Activated T-cell treated with anti-CD3 and anti-CD28 coated beads for 4 hours (primary cell): ENCODE data around the gene SPCS2.
"Not testable (repeated sequence)": the region's sequence is repeated elsewhere in the genome, so short reads cannot be mapped to it uniquely, and the experiment has no call there.

Source experiments
- DNase-seq: peaks from one replicate; pipeline ENCODE4 v3.0.0-alpha.2; 2020

The SPCS2 gene

GRCh38 chr11:74950374-74950969 lies 1.4 kb downstream of the SPCS2 start:
- no peak for DNase-seq

GRCh38 chr11:74951226-74951625 lies 2.2 kb downstream of the SPCS2 start:
- no peak for DNase-seq

DNA sequence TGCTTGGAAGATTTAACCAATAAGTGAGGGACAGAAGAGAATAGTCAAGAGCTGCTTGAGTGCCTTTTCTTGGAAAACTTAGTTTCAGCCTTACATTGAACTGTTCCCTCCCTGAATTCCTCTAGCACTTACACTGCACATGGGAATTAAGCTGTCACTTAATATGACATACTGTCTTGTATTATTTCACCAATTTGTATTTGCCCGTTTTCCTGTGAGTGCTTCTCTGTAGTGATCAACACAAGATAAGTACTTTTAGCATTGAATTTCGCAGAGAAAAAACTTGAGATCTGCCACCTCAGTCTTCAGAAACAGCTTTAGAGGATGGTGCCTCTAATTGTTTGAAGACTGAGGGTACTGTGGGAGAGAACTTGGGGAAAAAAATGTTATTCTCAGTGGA lies 3.7 kb downstream of the SPCS2 start:
- no peak for DNase-seq

DNA sequence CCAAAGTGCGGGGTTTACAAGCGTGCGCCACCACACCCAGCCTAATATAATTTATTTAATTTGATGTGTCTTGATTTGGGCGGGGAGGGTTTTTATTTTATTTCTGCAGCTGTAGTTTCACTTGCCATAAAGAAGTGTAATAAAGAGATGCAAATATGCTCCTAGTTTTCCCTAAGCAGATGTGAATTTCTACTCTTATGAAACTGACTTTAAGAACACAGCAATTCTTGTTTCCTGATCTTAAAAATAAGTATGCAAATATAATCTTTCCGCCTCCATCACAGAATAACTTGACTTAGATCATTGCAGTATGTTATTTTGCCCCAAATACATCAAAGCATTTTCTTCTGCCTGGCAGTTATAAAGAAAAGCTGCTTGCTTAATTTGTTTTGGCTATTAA lies 4.4 kb downstream of the SPCS2 start:
- no peak for DNase-seq

DNA sequence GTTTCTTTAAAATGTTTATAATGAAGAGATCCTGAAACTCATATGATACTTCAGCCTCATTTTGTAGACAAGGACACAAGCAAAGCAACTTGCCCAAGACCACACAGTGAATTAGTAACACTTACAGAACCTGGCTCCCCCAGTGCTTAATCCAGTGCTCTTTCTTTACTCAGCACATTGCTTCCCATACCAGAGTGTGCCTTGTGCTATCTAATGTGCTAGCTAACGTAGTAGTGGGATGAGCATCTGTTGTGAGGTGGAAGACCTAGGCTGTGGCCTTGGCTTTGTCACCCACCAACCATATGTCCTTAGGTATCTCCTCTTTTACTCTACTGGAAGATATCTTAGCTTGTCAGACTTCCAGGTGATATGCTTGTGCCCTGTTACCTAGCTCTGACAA lies 5.1 kb downstream of the SPCS2 start:
- DNase-seq, result no peak

DNA sequence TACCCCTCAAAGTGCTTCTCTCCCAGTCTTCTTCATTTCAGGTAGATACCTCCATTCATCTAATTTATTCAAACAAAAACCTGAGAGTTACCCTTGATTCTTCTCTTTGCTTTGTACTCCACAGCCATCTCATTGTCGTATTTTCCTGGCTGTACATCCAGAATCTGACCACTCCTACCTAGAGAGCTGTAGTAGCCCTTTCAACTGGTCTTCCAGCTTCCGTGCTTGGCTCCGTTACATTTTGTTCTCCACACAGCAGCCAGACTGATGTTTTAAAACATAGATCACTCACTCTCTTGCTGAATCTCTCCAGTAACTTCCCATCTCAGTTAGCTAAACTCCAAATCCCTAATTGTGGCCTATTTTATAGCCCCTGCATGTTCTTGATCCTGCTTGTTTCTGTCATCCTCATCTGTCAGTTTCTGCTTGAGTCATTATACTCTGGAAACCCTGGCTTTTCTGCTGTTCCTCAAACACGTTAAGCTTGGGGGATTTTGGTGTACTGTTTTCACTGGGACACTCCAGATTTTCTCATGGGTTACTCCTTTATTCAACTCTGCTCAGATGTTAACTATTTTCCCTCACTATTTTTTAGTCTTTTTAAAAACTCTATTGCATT lies 7.4 kb downstream of the SPCS2 start:
- no peak for DNase-seq

DNA sequence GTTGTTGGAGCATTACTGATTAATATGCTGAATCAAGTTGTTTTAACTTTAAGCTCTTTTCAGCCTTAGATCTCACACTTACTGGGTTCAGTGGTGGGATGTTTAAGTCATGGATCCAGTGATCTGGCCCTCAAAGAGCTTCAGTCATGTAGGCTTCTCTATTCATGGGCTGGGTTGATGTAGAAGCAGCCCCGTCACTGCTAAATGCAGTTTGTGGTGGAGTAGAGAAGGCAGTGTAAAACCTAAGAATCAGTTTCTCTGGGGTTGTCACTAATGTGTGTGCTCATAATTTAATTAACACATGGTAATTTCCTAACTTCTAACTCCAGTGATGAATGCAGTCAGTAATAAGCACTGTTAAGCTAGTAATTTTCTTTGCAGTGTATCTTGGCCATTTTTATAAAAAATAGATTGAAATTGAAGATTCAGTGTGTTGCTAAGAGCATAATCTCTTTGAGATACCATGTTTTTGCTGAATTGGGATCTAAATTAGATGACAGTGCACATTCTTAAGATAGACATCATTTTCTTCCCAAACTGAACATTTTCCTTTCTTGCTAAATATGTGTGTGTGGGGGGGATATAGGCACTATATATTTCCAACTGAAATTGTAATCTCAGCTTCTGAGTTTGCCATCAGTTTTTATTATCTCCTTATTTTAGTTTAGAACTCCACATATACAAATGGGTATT lies 9.0 kb downstream of the SPCS2 start:
- no peak for DNase-seq

GRCh38 chr11:74960128-74960527 lies 11.1 kb downstream of the SPCS2 start:
- DNase-seq, result not testable (repeated sequence)

DNA sequence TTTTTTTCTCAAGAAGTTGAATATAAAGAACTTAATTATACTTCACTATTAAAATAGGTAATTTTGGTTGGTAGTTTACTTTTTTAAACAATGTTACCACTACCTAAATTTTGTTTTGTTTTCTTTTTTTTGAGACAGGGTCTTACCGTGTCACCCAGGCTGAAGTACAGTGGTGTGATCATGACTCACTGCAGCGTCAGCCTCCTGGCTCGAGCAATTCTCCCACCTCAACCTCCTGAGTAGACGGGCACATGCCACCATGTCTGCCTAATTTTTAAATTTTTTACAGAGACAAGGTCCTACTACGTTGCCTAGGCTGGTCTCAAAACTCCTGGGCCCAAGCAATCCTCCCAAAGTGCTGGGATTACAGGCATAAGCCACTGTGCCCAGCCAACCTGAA lies 17.6 kb downstream of the SPCS2 start:
- no peak for DNase-seq

DNA sequence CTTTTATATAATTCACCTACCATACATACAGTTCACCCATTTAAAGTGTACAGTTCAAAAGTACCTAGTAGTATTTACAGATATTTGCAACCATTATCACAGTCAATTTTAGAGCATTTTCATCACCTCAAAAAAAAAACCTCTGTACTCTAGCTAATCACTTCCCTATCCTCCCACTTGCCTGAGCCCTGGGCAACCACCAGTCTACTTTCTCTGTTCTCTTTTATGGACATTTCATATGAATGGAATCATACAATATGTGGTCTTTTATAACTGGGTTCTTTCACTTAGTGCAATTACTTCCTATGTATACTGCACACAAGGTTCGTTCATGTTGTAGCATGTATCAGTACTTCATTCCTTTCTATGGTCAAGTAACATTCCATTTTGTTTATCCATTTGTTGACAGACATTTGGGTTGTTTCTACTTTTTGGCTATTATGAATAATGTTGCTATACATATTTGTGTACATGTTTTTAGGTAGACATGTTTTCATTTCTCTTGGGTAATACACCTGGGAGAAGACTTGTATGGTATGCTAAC lies 21.9 kb downstream of the SPCS2 start:
- no peak for DNase-seq

GRCh38 chr11:74971424-74971823 lies 22.4 kb downstream of the SPCS2 start:
- DNase-seq, result no peak

- no peak for DNase-seq
Measured at GRCh38 chr11:74978041-74978440, 29.0 kb downstream of the SPCS2 start.

GRCh38 chr11:74980634-74981033 lies 31.6 kb downstream of the SPCS2 start:
- DNase-seq, result no peak

- DNase-seq, result no peak
Measured at GRCh38 chr11:74981888-74982287, 32.8 kb downstream of the SPCS2 start.

GRCh38 chr11:74984070-74984469 lies 35.0 kb downstream of the SPCS2 start:
- DNase-seq, result no peak

DNA sequence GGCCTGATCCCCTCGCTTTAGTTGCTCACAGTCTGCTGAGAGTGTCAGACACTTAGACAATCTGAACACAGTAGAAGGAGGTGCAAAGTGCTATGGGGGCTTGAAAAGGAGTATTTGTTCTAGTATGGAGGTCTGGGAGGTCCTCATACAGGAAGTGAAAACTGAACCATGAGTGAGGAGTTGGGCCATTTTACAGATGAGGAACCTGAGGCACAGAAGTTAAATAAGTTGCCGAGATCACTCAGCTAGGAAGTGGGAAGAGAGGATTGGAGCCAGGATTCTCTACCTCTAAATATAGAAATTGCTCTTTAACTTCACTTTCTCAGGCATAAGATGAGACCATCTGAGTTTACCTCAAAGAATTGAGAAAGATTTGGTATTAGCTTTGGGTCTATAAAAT lies 35.7 kb downstream of the SPCS2 start:
- DNase-seq, result no peak

DNA sequence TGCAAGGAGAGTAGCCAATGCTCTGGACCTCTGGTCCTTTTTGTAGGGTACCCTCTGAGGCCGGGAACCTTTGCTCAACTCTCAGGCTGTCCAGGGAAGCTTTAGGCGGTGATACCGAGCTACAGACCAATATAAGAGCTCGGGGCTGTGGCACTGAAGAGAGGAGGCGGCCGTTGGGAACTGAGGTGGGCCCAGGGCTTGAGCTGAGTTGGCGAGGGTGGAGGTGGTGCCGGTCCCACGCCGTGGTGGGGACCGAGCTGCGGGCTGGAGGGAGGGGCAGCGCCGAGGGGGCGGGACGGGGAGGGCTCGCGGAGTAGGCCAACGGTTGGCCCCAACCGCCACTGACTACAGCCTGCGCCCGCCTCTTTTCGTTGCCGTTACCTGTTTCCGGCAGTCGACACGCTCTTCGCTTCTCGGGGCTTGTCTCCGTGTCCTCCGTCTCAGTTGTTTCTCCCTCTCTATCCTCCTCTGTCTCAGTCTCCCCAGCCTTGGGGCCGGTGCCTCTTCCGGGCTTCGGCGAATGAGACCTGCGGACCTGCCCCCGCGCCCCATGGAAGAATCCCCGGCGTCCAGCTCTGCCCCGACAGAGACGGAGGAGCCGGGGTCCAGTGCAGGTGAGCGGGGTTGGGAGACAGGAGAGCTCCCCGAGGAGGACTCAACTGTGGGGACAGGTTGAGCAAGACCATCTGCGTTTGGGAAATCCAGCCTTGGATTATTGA lies 39.6 kb downstream of the SPCS2 start, which contains the start of gene NEU3:
Gene NEU3, plus strand, starts transcription at position 393 of the 719 bp plus-strand sequence. Its CDS starts 128 bp downstream, at position 521.
- peak; percentile 71 for DNase-seq

DNA sequence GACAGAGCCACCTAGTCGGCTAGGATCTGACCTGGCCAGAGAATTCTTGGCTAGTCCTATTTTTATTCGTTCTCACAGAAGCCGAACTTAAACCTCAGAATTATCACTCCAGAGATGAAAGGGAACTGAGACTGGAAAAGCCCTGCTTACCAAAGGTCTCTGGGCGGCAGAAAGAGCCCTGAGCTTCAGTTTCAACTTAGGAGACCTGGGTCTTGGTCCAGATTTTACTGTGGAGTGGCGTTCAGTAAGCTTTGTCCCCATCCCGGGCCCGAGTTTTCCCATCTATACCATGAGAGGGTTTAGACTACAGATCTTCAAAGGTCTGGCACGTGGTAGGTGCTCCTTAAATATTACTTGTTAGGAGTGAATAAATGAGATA lies 40.2 kb downstream of the SPCS2 start:
- DNase-seq, result no peak

DNA sequence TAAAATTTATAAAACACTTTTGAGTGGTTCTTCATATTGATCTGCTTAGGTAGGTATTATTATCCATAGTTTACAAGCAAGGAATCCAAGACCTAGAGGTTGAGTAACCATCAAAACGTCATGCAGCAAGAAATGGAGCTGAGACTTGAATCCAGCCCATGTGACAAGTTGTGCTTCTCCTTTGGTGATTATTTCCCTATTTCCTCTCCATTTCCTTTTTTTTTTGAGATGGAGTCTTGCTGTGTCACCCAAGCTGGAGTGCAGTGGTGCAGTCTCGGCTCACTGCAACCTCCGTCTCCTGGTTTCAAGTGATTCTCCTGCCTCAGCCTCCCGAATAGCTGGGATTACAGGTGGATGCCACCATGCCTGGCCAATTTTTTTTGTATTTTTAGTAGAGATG lies 41.1 kb downstream of the SPCS2 start:
- not testable (repeated sequence) for DNase-seq

- no peak for DNase-seq
Measured at GRCh38 chr11:74990941-74991340, 41.9 kb downstream of the SPCS2 start.

DNA sequence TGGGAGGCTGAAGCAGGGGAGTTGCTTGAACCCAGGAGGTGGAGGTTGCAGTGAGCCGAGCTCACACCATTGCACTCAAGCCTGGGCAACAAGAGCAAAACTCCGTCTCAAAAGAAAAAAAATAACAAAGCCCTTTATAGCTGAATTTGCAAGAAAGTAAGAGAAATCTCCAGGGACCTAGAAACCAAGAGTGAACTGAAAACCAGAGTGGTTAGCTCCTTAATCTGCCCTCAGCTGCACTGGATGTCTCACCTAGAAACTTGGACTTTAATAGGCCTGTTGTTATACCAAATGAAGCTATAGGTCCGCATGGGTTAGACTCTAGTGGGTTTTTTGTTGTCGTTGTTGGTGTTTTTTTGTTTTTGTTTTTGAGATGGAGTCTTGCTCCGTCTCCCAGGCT lies 43.8 kb downstream of the SPCS2 start:
- DNase-seq, result no peak

DNA sequence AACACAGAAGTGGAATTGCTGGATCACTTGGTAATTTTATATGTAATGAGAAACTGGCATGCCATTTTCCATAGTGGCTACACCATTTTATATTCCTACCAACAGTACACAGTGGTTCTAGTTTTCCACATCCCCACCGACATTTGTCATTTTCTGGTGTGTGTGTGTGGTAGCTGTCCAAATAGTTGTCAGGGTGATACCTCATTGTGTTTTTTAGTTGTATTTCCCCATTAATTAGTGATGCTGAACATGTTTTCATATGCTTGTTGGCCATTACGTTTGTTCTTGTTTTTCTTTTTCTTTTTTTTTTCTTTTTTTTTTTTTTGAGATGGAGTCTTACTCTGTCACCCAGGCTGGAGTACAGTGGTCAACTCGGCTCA lies 51.9 kb downstream of the SPCS2 start:
- DNase-seq, result no peak

DNA sequence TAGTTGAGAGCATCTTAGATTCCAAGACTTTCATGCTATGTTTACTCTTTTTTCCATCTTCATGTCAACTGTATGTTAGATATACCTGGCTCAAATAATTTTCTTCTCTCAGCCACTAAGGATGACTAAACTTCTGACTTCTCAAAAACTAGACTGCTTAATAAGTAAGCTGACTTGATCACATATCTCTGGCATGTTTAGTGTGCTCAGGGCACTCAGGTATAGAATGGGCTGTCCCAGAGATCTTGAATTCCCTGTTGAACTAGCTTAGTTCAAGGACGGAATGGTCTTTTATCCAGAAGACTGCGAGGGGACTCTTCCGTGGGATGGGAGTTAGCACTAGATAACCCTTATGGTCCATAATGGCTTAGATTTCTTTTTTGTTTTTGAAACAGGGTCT lies 52.6 kb downstream of the SPCS2 start:
- no peak for DNase-seq

- DNase-seq, result no peak
Measured at GRCh38 chr11:75002516-75002915, 53.5 kb downstream of the SPCS2 start.
